T-cell (primary cell): ENCODE results near the gene AMZ1. TPM values are rescaled to one million over a fixed set of nuclear protein-coding genes. Genes with fewer than 3 reads are reported as not detected.
"Not testable (repeated sequence)": the region's sequence is repeated elsewhere in the genome, so short reads cannot be mapped to it uniquely, and the experiment has no call there.

Source experiments
- ATAC-seq, 4 experiments: fragments of 200-7000 bp in 3 of 4; fragments of 150-1000 bp in 1 of 4; cut with Tn5 transposase; replicated peaks in 1 of 4; 1 replicate in 3 of 4; 2 replicates in 1 of 4; pipeline ENCODE4 v1.10.0; 2021; ENCODE audit warnings: moderate library complexity in 3 of 4, mild to moderate bottlenecking in 2 of 4, moderate number of reproducible peaks in 1 of 4
- CTCF ChIA-PET, 2 donors: fragments of 300-600 bp; sonication (Branson Sonifier 250); formaldehyde crosslinking; loops; one replicate each; lab custom pipeline; 2022; ENCODE audit warnings: antibody characterized with exemption in 2 of 2; lab: Charles Lee
- POLR2A ChIA-PET, 2 donors: fragments of 300-600 bp; sonication (Branson Sonifier 250); formaldehyde crosslinking; loops; one replicate each; lab custom pipeline; 2022; ENCODE audit warnings: antibody characterized with exemption in 2 of 2; lab: Charles Lee
- DNase-seq, 35 experiments: peaks; one replicate each; pipeline versions ENCODE4 v3.0.0 to v3.0.0-alpha.2; 2013 to 2023
- H3K27ac ChIP-seq: one replicate; pipeline ENCODE4 v1.5.1; 2013; ENCODE audit warnings: low read length
- H3K27me3 ChIP-seq, 2 experiments: replicated peaks in 1 of 2; 1 replicate in 1 of 2; 2 replicates in 1 of 2; pipeline versions ENCODE4 v1.6.1 to v1.7.0; 2013; ENCODE audit warnings: low read length in 1 of 2, mixed read lengths in 1 of 2; ENCODE audit not compliant: control insufficient read depth in 2 of 2, insufficient read depth in 2 of 2; ENCODE audit errors: extremely low read depth in 1 of 2
- H3K36me3 ChIP-seq, 2 donors: 1 replicate in 1 of 2; 2 replicates in 1 of 2; pipeline versions ENCODE4 v1.6.1 to v1.7.0; 2013; ENCODE audit warnings: low read length in 1 of 2; ENCODE audit not compliant: control insufficient read depth in 2 of 2, insufficient read depth in 1 of 2; ENCODE audit errors: extremely low read depth in 1 of 2
- H3K4me1 ChIP-seq, 2 experiments: 1 replicate in 1 of 2; 2 replicates in 1 of 2; pipeline versions ENCODE4 v1.6.1 to v1.7.0; 2013; ENCODE audit warnings: low read length in 2 of 2, mixed read lengths in 1 of 2; ENCODE audit not compliant: insufficient read depth in 2 of 2, control insufficient read depth in 1 of 2; ENCODE audit errors: extremely low read depth in 1 of 2
- H3K4me3 ChIP-seq, 2 donors: 1 replicate in 1 of 2; 2 replicates in 1 of 2; pipeline versions ENCODE4 v1.5.1 to v1.7.0; 2013; ENCODE audit warnings: mild to moderate bottlenecking in 2 of 2, low read length in 1 of 2, moderate library complexity in 1 of 2; ENCODE audit not compliant: control insufficient read depth in 1 of 2; ENCODE audit errors: extremely low read depth in 1 of 2
- H3K9me3 ChIP-seq: 2 replicates; pipeline ENCODE4 v1.7.0; 2013
- H3K27ac Mint-ChIP-seq, 2 donors: one replicate each; pipeline ENCODE4 v1.8.0; 2020 to 2021; ENCODE audit warnings: mild to moderate bottlenecking in 2 of 2, mixed read lengths in 2 of 2
- H3K27me3 Mint-ChIP-seq, 2 donors: one replicate each; pipeline ENCODE4 v1.8.0; 2021 to 2022; ENCODE audit warnings: mixed read lengths in 2 of 2
- H3K36me3 Mint-ChIP-seq: one replicate; pipeline ENCODE4 v1.8.0; 2021; ENCODE audit warnings: mixed read lengths
- H3K4me1 Mint-ChIP-seq, 3 donors: one replicate each; pipeline ENCODE4 v1.8.0; 2020 to 2022; ENCODE audit warnings: mixed read lengths in 3 of 3, mild to moderate bottlenecking in 1 of 3
- H3K4me3 Mint-ChIP-seq, 3 donors: one replicate each; pipeline ENCODE4 v1.8.0; 2020 to 2022; ENCODE audit warnings: mild to moderate bottlenecking in 3 of 3, mixed read lengths in 3 of 3, moderate library complexity in 3 of 3
- H3K9me3 Mint-ChIP-seq, 3 donors: one replicate each; pipeline ENCODE4 v1.8.0; 2020 to 2022; ENCODE audit warnings: mixed read lengths in 3 of 3
- WGBS: methylation state at CpG from one replicate; pipeline ENCODE4 v1.1.5; 2013; ENCODE audit warnings: missing lambda C conversion rate; ENCODE audit not compliant: insufficient coverage; 5-methylcytosine and 5-hydroxymethylcytosine counted together
- total RNA-seq, 35 experiments: library from RNA in 6 of 35; stranded (reverse) in 6 of 35; fragments of 120-200 nt in 1 of 35; gene quantifications; one replicate each; pipeline versions ENCODE4 v1.2.1 to v1.2.4 and lab custom pipeline; 2013 to 2026

The AMZ1 gene
- total RNA-seq, 5 donors from 2014 or later (not counting 1 experiment from before 2014, with no cell fraction given): 0.09 to 0.79 (median 0.30) TPM

DNA sequence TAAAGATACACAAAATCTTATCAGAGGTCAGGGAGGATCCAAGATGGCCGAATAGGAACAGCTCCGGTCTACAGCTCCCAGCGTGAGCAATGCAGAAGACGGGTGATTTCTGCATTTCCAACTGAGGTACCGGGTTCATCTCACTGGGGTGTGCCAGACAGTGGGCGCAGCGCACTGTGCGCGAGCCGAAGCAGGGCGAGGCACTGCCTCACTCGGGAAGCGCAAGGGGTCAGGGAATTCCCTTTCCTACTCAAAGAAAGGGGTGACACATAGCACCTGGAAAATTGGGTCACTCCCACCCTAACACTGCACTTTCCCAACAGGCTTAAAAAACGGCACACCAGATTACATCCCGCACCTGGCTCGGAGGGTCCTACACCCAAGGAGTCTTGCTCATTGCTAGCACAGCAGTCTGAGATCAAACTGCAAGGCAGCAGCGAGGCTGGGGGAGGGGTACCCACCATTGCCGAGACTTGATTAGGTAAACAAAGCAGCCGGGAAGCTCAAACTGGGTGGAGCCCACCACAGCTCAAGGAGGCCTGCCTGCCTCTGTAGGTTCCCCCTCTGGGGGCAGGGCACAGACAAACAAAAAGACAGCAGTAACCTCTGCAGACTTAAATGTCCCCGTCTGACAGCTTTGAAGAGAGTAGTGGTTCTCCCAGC is 55.7 kb downstream of the AMZ1 start:
- H3K4me3 ChIP-seq, H3K27me3 Mint-ChIP-seq, H3K4me3 Mint-ChIP-seq, H3K4me1 ChIP-seq, POLR2A ChIA-PET, H3K27me3 ChIP-seq, H3K27ac ChIP-seq, CTCF ChIA-PET, H3K36me3 ChIP-seq, H3K9me3 ChIP-seq, DNase-seq, H3K4me1 Mint-ChIP-seq, ATAC-seq, H3K9me3 Mint-ChIP-seq, H3K27ac Mint-ChIP-seq: not testable (repeated sequence)
- 94% methylated on average over 16 of the region's 20 CpGs for WGBS
- H3K36me3 Mint-ChIP-seq: peaks cover 38% of the 10 kb centered on the region

DNA sequence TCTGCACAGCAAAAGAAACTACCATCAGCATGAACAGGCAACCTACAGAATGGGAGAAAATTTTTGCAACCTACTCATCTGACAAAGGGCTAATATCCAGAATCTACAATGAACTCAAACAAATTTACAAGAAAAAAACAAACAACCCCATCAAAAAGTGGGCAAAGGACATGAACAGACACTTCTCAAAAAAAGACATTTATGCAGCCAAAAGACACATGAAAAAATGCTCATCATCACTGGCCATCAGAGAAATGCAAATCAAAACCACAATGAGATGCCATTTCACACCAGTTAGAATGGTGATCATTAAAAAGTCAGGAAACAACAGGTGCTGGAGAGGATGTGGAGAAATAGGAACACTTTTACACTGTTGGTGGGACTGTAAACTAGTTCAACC is 60.7 kb downstream of the AMZ1 start:
- H3K4me1 ChIP-seq, H3K4me3 ChIP-seq, DNase-seq, H3K4me3 Mint-ChIP-seq, H3K27me3 Mint-ChIP-seq, H3K9me3 ChIP-seq, H3K27ac ChIP-seq, H3K4me1 Mint-ChIP-seq, ATAC-seq, H3K9me3 Mint-ChIP-seq, H3K27me3 ChIP-seq, H3K36me3 ChIP-seq, CTCF ChIA-PET, POLR2A ChIA-PET, H3K27ac Mint-ChIP-seq: not testable (repeated sequence)
- peaks cover 35% of the 10 kb centered on the region for H3K36me3 Mint-ChIP-seq

DNA sequence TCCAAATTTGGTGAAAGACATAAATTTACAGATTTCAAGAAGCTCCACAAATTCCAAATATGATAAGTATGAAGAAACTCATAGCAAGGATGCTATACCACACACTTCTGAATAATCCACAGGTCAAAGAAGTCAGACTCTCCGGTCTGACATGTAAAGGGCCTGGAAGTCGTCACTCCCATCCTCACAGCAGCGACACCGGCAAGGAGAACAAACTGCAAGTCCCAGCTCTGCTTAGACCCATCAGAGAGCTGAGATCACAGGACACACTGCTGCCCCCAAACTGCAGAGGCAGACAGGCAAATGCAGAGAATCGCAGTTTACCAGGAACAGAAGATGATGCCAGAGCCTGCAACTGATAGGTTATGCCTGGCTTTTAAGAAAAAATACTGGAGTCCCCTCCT is 62.0 kb downstream of the AMZ1 start:
- Mint-ChIP-seq H3K4me1 (peaks cover 0 to 3% (median 2%) of the 10 kb centered on the region in 3 donors), H3K4me3 (no peak overlapping the region), H3K27me3 (no peaks in the 10 kb centered on the region), H3K9me3 (peaks cover 0 to 5% (median 0%) of the 10 kb centered on the region in 3 donors), H3K27ac (no peak overlapping the region), H3K36me3 (peaks cover 39% of the 10 kb centered on the region)
- Histone ChIP-seq H3K9me3 (no peaks in the 10 kb centered on the region), H3K27me3 (no peaks in the 10 kb centered on the region), H3K27ac (no peak overlapping the region), H3K4me3 (no peak overlapping the region), H3K4me1 (no peaks in the 10 kb centered on the region), H3K36me3 (no peaks in the 10 kb centered on the region)
- POLR2A ChIA-PET: no interaction called here
- 98% methylated on average over 5 of the region's 5 CpGs for WGBS
- ATAC-seq (no peak), DNase-seq (no peak)
- CTCF ChIA-PET: no interaction called here

DNA sequence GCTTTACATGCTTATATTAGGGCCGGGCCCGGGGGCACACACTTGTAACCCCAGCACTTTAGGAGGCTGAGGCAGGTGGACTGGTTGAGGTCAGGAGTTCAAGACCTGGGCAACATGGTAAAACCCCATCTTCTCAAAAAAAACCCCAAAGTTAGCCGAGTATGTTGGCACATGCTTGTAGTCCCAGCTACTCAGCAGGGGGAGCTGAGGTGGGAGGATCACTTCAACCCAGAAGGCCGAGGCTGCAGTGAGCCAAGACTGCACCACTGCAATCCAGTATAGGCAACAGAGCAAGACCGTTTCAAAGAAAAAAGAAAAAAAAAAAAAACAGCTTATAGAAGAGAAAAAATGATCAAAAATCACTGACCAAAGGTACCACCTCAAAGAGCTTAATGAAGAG is 63.1 kb downstream of the AMZ1 start:
- H3K9me3 Mint-ChIP-seq: peaks cover 0 to 4% (median 0%) of the 10 kb centered on the region in 3 donors
- peaks cover 40% of the 10 kb centered on the region for H3K36me3 Mint-ChIP-seq
- Histone ChIP-seq H3K4me1 (no peaks in the 10 kb centered on the region), H3K27me3 (no peaks in the 10 kb centered on the region), H3K36me3 (no peaks in the 10 kb centered on the region), H3K27ac (no peak overlapping the region), H3K4me3 (no peak overlapping the region), H3K9me3 (no peaks in the 10 kb centered on the region)
- H3K4me3 Mint-ChIP-seq: no peak overlapping the region
- POLR2A ChIA-PET: interaction anchor here in 1 of 2 donors (0.6 kb wide), 2 partner anchors 238 to 1016 kb away, joined by 4 read pairs; no protein-coding TSS in a partner anchor
- no peak for DNase-seq
- CTCF ChIA-PET: no interaction called here
- no peak overlapping the region for H3K27ac Mint-ChIP-seq
- H3K27me3 Mint-ChIP-seq: no peaks in the 10 kb centered on the region
- peaks cover 0 to 2% (median 1%) of the 10 kb centered on the region in 3 donors for H3K4me1 Mint-ChIP-seq
- no peak for ATAC-seq
- WGBS: no CpG with 5 or more reads among the region's 5 CpGs

DNA sequence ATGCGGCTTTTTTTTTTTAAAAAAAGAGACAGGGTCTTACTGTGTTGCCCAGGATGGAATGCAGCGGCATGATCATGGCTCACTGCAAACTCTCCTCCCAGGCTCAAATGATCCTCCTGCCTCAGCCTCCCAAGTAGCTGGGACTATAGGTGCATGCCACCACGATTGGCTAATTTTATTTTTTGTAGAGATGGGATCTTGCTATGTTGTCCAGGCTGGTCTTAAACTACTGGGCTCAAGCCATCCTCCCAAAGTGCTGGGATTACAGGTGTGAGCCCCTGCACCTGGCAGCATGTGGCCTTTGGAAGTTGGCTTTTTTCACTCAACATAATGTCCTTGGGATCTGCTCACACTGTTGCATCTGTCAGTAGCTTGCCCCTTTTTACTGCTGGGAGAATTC is 65.1 kb downstream of the AMZ1 start:
- no peak overlapping the region for H3K4me3 ChIP-seq
- CTCF ChIA-PET: no interaction called here
- WGBS: 67% methylated on average over 1 of the region's 3 CpGs

DNA sequence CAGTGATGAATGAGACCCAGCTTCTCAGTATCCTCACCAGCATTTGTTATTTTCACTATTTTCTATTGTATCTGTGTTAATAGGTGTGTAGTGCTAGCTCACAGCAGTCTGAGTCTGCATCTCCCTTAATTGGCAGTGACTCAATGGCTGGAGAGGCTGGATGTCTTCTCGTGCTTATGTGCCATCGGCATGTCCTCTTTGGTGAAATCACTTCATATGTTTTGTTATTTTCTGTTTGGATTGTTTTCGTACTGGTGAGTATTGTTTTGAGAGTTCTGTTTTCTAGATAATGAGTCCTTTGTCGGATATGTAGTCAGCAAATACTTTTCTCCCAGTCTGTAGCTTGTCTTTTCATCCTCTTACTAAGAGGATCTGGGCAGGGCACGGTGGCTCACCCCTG is 66.1 kb downstream of the AMZ1 start:
- Mint-ChIP-seq H3K4me3 (no peak overlapping the region), H3K4me1 (peaks cover 13 to 23% (median 19%) of the 10 kb centered on the region in 3 donors), H3K27ac (no peak overlapping the region), H3K9me3 (no peaks in the 10 kb centered on the region), H3K27me3 (no peaks in the 10 kb centered on the region), H3K36me3 (peaks cover 48% of the 10 kb centered on the region)
- CTCF ChIA-PET: no interaction called here
- POLR2A ChIA-PET: no interaction called here
- WGBS: 93% methylated on average over 3 of the region's 5 CpGs
- no peak for ATAC-seq
- no peak for DNase-seq
- no peaks in the 10 kb centered on the region for H3K9me3 ChIP-seq
- H3K4me3 ChIP-seq: no peak overlapping the region
- no peak overlapping the region for H3K27ac ChIP-seq
- no peaks in the 10 kb centered on the region for H3K36me3 ChIP-seq
- H3K4me1 ChIP-seq: peaks cover 0 to 12% of the 10 kb centered on the region in 2 experiments
- no peaks in the 10 kb centered on the region for H3K27me3 ChIP-seq

More for the DNA sequence above, 65.1 kb downstream of the AMZ1 start:
- no peak for ATAC-seq
- H3K9me3 ChIP-seq: no peaks in the 10 kb centered on the region
- H3K27ac Mint-ChIP-seq: no peak overlapping the region
- H3K4me3 Mint-ChIP-seq: no peak overlapping the region
- no peak for DNase-seq
- H3K27me3 Mint-ChIP-seq: no peaks in the 10 kb centered on the region
- H3K4me1 Mint-ChIP-seq: peaks cover 5 to 15% (median 11%) of the 10 kb centered on the region in 3 donors
- H3K4me1 ChIP-seq: peaks cover 0 to 4% of the 10 kb centered on the region in 2 experiments
- H3K36me3 Mint-ChIP-seq: peaks cover 47% of the 10 kb centered on the region
- no peak overlapping the region for H3K27ac ChIP-seq
- H3K36me3 ChIP-seq: no peaks in the 10 kb centered on the region
- no peaks in the 10 kb centered on the region for H3K27me3 ChIP-seq
- POLR2A ChIA-PET: no interaction called here
- no peaks in the 10 kb centered on the region for H3K9me3 Mint-ChIP-seq
